RWPE2 (cell line): ENCODE data around the gene IMPG1.

ENCODE experiments used
- ATAC-seq: fragments of 200-7000 bp; cut with Tn5 transposase; 3 replicates; pipeline ENCODE4 v1.9.1; 2021; ENCODE audit warnings: low read depth
- DNase-seq: peaks from one replicate; pipeline ENCODE4 v3.0.0-alpha.2; 2020; ENCODE audit warnings: low spot score
- H3K27ac ChIP-seq: fragments of 450-650 bp; 2 replicates; pipeline ENCODE4 v1.5.1; 2017; ENCODE audit warnings: mild to moderate bottlenecking; ENCODE audit not compliant: poor library complexity, severe bottlenecking
- H3K27me3 ChIP-seq: fragments of 250-450 bp; sonication (Bioruptor Pico); 2 replicates; pipeline ENCODE4 v1.5.1; 2021; ENCODE audit warnings: mild to moderate bottlenecking, moderate library complexity; ENCODE audit not compliant: insufficient read depth, poor library complexity, severe bottlenecking
- H3K36me3 ChIP-seq: fragments of 250-450 bp; sonication (Bioruptor Pico); 2 replicates; pipeline ENCODE4 v1.5.1; 2020; ENCODE audit warnings: low read depth, mild to moderate bottlenecking, moderate library complexity
- H3K4me1 ChIP-seq: fragments of 250-450 bp; sonication (Bioruptor Pico); 2 replicates; pipeline ENCODE4 v1.5.1; 2021; ENCODE audit warnings: mild to moderate bottlenecking, moderate library complexity; ENCODE audit not compliant: insufficient read depth, poor library complexity, severe bottlenecking
- H3K4me3 ChIP-seq: fragments of 250-450 bp; sonication (Bioruptor Pico); 2 replicates; pipeline ENCODE4 v1.5.1; 2021; ENCODE audit warnings: mild to moderate bottlenecking, moderate library complexity; ENCODE audit not compliant: severe bottlenecking
- H3K9me3 ChIP-seq: fragments of 250-450 bp; sonication (Bioruptor Pico); 2 replicates; pipeline ENCODE4 v1.5.1; 2021; ENCODE audit warnings: mild to moderate bottlenecking, moderate library complexity; ENCODE audit not compliant: severe bottlenecking
- TF ChIP-seq, protein P1 (sequence below): fragments of 450-650 bp; IDR thresholded peaks from one replicate; pipeline ENCODE4 v1.5.1; 2017; ENCODE audit warnings: mild to moderate bottlenecking, moderate library complexity; ENCODE audit not compliant: poor library complexity, severe bottlenecking

The IMPG1 gene

DNA sequence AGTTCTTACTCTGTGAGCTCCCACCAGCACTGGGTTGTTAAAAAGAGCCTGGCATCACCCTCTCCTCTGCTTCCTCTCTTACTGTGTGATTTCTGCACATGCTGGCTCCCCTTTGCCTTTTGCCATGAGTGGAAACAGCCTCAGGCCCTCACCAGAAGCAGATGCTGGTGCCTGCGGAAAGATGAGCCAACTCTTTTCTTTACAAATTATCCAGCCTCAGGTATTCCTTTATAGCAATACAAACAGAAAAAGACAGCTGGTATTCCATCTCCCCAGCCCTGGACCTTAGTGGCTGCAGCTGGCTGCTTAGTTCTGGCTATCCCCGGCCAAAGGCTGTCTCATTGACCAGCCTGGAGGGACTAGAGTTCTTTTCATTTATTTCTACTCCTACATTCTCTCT is 129.1 kb downstream of the IMPG1 start:
- DNase-seq: no peak
- H3K27me3 ChIP-seq: no peaks in the 10 kb centered on the region
- no peak for ATAC-seq
- H3K9me3 ChIP-seq: no peaks in the 10 kb centered on the region
- H3K36me3 ChIP-seq: no peaks in the 10 kb centered on the region
- TF ChIP-seq, protein P1, sequence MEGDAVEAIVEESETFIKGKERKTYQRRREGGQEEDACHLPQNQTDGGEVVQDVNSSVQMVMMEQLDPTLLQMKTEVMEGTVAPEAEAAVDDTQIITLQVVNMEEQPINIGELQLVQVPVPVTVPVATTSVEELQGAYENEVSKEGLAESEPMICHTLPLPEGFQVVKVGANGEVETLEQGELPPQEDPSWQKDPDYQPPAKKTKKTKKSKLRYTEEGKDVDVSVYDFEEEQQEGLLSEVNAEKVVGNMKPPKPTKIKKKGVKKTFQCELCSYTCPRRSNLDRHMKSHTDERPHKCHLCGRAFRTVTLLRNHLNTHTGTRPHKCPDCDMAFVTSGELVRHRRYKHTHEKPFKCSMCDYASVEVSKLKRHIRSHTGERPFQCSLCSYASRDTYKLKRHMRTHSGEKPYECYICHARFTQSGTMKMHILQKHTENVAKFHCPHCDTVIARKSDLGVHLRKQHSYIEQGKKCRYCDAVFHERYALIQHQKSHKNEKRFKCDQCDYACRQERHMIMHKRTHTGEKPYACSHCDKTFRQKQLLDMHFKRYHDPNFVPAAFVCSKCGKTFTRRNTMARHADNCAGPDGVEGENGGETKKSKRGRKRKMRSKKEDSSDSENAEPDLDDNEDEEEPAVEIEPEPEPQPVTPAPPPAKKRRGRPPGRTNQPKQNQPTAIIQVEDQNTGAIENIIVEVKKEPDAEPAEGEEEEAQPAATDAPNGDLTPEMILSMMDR: no peak
- H3K4me1 ChIP-seq: no peaks in the 10 kb centered on the region
- no peak overlapping the region for H3K27ac ChIP-seq
- no peak overlapping the region for H3K4me3 ChIP-seq

DNA sequence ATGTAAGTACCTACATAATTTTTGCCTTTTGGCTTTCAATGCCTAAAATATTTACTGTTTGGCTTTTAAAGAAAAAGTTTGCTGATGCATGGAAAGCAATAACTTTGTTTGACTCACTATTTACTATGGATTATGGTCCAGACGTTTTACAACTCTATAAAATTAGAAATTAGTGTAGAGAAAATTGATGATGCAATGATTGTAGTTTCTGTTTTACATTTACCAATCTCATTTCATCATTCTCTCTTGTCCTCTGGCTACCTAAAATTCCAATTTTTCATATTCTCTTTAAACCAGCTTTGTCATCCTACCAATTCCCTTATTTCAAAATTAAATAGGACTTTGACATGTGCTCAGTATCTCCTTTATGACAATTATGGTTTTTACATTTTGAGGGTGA is 131.0 kb downstream of the IMPG1 start:
- Histone ChIP-seq H3K36me3 (no peaks in the 10 kb centered on the region), H3K27ac (no peak overlapping the region), H3K27me3 (no peaks in the 10 kb centered on the region), H3K9me3 (no peaks in the 10 kb centered on the region), H3K4me1 (no peaks in the 10 kb centered on the region), H3K4me3 (no peak overlapping the region)
- no peak for DNase-seq
- TF ChIP-seq, protein P1: no peak
- ATAC-seq: no peak

DNA sequence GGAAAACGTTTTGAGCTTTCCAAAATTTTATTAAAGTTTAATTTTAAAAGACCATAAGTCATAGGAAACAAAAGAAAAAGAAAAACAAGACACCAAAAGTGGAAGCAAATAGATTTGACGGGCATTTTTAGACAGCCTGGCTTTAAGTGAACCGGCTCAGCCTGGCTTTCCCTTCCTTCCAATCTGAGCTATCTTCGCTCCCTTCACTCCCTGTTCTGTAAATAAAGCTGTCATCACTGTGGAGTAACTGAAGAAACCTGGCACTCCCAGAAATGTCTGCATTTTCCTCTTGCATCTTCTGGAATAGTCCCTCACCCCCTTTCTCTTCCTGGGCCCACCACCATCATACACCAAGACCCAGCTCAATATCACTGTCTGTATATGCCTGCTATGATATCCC is 131.9 kb downstream of the IMPG1 start:
- Histone ChIP-seq H3K4me1 (no peaks in the 10 kb centered on the region), H3K9me3 (no peaks in the 10 kb centered on the region), H3K36me3 (no peaks in the 10 kb centered on the region), H3K27ac (no peak overlapping the region), H3K4me3 (no peak overlapping the region), H3K27me3 (no peaks in the 10 kb centered on the region)
- no peak for ATAC-seq
- DNase-seq: no peak
- TF ChIP-seq, protein P1: no peak

DNA sequence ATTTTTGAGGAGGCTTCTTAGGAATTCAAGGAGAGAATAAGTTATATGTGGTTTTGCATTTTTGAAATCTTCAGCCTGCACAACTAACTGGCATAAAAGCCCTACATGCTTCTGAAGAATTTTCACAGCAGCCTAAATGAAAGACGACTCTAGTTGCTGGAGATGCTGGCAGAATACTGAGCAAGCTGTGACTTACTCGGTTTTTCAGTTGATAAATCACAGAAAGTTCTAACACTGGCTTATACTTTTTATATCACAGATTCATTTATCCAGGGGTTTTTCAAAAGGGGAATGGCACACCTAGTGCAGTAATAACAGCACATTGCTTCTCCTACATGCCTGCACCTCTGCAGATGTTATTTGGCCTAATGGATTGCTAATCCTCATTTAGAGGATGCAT is 134.6 kb downstream of the IMPG1 start:
- Histone ChIP-seq H3K27ac (no peak overlapping the region), H3K9me3 (no peaks in the 10 kb centered on the region), H3K4me3 (no peak overlapping the region), H3K36me3 (no peaks in the 10 kb centered on the region), H3K4me1 (no peaks in the 10 kb centered on the region), H3K27me3 (no peaks in the 10 kb centered on the region)
- no peak for ATAC-seq
- TF ChIP-seq, protein P1: no peak
- DNase-seq: no peak

DNA sequence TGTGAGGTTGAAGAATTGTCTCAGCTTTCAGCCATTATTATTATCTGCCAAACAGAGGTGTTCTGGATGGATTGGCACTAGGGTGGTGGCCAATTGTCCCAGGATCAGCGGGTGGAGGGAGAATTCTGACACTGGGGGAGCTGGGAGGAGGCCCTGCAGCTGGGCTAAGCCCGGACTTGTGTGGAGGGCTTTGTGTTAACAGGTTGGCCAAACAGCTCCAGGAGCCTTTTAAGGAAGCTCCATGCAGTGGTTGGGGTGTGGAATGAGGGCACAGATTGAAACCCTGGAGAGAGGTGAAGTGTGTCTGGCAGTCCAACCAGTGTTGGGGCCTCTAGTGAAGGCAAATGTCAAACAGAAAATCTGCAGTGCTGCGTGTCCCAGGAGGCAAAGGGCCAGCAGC is 135.8 kb downstream of the IMPG1 start:
- TF ChIP-seq, protein P1: no peak
- ATAC-seq (no peak), DNase-seq (no peak)
- Histone ChIP-seq H3K4me1 (no peaks in the 10 kb centered on the region), H3K27ac (no peak overlapping the region), H3K4me3 (no peak overlapping the region), H3K27me3 (no peaks in the 10 kb centered on the region), H3K36me3 (no peaks in the 10 kb centered on the region), H3K9me3 (no peaks in the 10 kb centered on the region)
